ENCODE measurements around the gene CARD9.

Gene CARD9

GRCh38 chr9:136345281-136346156 lies 27.9 kb downstream of the CARD9 start:
- DNase-seq = no peak

- no peak for DNase-seq
These were observed 28.8 kb downstream of the CARD9 start for GRCh38 chr9:136344544-136345280.

- DNase-seq = no peak
These were observed 29.6 kb downstream of the CARD9 start for GRCh38 chr9:136343884-136344269.

GRCh38 chr9:136343121-136343883 lies 30.2 kb downstream of the CARD9 start:
- no peak for DNase-seq

GRCh38 chr9:136342181-136343120 lies 31.0 kb downstream of the CARD9 start:
- peak; percentile 44 to 69 for DNase-seq

- DNase-seq = no peak
These were observed 31.7 kb downstream of the CARD9 start for GRCh38 chr9:136341769-136342168.

GRCh38 chr9:136341042-136341655 lies 32.3 kb downstream of the CARD9 start:
- no peak for DNase-seq

GRCh38 chr9:136340356-136341041 lies 33.0 kb downstream of the CARD9 start:
- DNase-seq = no peak

GRCh38 chr9:136339958-136340310 lies 33.5 kb downstream of the CARD9 start:
- no peak for DNase-seq

- peak; percentile 34 to 46 for DNase-seq
These were observed 34.1 kb downstream of the CARD9 start for GRCh38 chr9:136339173-136339957.

- no peak for DNase-seq
These were observed 35.0 kb downstream of the CARD9 start for GRCh38 chr9:136338511-136338910.

GRCh38 chr9:136337416-136338395 lies 35.8 kb downstream of the CARD9 start:
- DNase-seq = no peak

- DNase-seq = no peak
These were observed 36.6 kb downstream of the CARD9 start for GRCh38 chr9:136336881-136337280.

GRCh38 chr9:136336156-136336870 lies 37.2 kb downstream of the CARD9 start:
- no peak for DNase-seq

GRCh38 chr9:136335296-136336155 lies 37.9 kb downstream of the CARD9 start:
- DNase-seq = no peak

- no peak for DNase-seq
These were observed 38.9 kb downstream of the CARD9 start for GRCh38 chr9:136334541-136334940.

GRCh38 chr9:136333486-136333885 lies 40.0 kb downstream of the CARD9 start:
- no peak for DNase-seq

All from CD4-positive, alpha-beta T cell treated with Interferon alpha-2 for 1 hour (primary cell).